HG03575 (cell line): ENCODE measurements around the gene ANAPC4.
A peak's percentile ranks its signal among the peaks of the same experiment; 100 is the strongest.
"Not testable (repeated sequence)": the region's sequence is repeated elsewhere in the genome, so short reads cannot be mapped to it uniquely, and the experiment has no call there.

Source experiments
- ATAC-seq: cut with Tn5 transposase; IDR thresholded peaks from one replicate; pipeline ENCODE4 v1.9.1; 2021; ENCODE audit not compliant: unreplicated experiment, insufficient number of reproducible peaks, low FRiP score; ENCODE audit errors: extremely low read depth

Gene ANAPC4, protein sequence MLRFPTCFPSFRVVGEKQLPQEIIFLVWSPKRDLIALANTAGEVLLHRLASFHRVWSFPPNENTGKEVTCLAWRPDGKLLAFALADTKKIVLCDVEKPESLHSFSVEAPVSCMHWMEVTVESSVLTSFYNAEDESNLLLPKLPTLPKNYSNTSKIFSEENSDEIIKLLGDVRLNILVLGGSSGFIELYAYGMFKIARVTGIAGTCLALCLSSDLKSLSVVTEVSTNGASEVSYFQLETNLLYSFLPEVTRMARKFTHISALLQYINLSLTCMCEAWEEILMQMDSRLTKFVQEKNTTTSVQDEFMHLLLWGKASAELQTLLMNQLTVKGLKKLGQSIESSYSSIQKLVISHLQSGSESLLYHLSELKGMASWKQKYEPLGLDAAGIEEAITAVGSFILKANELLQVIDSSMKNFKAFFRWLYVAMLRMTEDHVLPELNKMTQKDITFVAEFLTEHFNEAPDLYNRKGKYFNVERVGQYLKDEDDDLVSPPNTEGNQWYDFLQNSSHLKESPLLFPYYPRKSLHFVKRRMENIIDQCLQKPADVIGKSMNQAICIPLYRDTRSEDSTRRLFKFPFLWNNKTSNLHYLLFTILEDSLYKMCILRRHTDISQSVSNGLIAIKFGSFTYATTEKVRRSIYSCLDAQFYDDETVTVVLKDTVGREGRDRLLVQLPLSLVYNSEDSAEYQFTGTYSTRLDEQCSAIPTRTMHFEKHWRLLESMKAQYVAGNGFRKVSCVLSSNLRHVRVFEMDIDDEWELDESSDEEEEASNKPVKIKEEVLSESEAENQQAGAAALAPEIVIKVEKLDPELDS

DNA sequence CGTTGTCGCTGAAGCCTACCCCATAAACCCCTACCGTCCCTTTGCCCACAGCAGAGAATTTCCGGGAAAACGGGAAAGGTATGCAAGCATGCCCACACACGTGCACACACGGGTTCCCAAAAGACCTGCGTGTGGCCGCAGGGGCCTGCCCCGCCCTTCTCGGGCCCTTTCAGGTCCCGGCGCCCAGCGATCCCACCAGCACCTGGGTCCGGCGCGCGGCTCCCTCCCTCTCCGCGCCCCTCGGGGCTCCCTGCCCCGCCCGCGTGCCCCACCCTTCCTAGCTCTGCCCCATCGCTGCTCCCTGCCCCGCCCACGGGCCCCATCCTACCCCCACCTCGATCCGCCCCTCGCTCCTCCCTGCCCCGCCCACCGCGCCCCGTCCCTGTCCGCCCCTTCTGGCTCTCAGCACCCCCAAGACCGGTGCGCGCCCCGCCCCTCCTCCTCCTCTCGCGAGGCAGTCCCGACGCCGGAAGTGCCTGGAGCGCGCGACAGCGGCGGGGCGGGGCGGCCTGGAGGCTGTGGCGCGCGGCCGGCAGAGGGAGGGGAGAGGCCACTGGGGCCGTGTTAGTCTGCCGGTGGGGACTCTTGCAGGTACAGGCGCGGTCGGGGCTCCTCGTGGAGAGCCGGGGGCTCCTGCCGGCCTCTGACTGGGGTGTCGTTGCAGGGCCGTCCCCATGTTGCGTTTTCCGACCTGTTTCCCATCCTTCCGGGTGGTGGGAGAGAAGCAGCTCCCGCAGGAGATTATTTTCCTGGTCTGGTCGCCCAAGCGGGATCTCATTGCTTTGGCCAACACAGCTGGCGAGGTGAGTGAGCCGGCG, at the start of gene ANAPC4:
Gene ANAPC4, plus strand, starts transcription at position 510 of the 818 bp plus-strand sequence. Its CDS starts 165 bp downstream, at position 675.
- peak; percentile 65 for ATAC-seq

DNA sequence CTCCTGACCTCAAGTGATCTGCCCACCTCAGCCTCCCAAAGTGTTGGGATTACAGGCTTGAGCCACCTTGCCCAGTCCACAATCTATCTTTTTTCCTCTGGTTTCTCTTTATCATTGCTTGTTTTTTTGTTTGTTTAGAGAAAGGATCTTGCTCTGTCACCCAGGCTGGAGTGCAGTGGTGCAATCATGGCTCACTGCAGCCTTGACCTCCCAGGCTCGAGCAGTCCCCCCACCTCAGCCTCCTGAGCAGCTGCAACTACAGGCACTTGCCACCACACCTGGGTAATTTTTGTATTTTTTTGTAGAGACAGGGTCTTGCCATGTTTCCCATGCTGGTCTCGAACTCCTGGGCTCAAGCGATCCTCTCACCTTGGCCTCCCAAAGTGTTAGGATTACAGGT, 48.6 kb upstream of the ANAPC4 start:
- ATAC-seq, result not testable (repeated sequence)

DNA sequence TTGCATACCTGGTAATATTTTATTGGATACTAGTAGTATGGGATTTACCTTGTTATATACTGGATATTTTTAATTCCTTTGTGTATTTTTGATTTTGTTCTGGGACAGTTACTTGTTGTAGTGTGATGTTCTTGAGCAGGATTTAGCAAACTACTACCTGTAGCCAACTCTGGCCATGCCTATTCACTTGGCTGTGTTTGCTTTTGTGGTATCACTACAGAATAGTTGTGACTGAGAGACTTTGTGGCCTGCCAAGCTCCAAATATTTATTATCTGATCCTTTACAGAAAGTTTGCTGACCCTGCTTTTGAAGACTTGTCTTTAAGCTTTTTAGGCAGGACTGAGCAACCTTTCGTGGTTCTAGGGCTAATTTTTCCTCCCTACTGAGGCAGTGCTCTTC, 46.7 kb upstream of the ANAPC4 start:
- no peak for ATAC-seq

DNA sequence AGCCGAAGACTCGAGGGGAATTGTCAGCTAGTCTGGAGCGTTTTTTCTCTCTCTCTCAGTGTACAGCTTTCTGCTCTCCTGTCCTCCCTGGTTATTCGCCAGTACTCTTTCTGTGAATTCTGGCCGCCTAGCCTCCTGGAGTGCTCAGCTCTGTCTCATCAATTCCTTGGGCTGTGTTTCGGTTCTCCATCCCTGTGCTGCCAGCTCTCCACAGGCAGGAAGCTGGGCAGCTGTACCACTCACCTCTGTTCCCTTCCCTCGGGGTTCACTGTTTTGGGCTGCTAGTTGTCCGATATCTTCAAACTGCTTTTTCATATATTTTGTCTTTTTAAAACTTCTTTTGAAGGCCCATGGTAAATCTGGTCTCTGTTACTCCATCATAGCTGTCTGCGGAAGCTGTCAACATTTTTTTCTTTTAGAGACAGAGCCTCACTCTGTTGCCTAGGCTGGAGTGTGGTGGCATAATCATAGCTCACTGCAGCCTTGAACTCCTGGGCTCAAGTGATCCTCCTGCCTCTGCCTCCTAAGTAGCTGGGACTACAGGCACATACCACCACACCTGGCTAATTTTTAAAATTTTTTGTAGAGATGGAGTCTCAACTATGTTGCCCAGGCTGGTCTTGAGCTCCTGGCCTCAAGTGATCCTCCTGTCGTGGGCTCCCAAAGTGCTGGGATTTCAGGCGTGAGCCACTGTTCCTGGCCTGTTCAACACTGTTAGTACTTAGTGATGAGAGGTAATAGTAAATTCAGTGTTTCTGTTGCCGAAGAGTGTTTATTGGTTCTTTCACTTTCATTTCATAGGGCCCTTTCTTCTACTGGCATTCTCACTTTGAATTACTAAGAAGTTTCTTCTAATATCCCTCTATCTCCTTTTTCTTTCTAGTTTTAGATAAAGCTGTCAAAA, 45.9 kb upstream of the ANAPC4 start:
- ATAC-seq, result no peak

DNA sequence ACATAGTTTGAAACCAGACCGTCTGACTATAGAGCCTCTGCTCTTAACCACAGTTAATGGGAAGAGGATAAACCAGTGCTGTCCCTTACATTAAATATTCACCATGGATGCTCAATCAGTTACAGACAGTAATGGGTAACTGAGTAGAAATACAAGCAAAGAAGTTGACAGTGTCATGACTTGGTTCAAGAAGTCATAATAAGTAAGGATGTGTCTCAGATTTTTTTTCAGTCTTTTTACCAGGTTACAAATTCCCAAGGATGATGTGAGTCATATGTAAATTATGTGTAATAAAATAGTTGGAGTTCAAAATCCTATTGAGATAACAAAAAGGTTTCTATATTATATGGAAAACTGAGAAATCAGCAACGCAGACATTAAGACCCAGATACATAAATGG, 33.4 kb upstream of the ANAPC4 start:
- ATAC-seq, result no peak

DNA sequence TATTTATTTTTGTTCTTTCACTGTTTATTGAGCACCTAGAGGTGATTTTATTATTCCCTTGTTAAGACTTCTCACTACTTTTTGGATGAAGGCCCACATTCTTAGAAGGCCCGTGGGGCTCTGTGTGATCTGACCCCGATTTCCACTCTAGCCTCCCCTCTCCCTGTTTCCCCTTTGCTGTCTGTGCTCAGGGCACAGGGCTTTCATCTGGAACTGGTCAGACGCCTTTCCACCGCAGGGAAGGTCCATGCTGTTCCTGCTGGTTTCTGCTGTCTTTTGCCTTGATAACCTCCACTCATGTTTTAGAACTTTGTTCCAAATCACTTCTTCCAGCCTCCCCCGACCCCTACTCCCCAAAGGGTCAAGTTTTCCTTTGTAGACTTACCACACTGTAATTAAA, 31.3 kb upstream of the ANAPC4 start:
- no peak for ATAC-seq

DNA sequence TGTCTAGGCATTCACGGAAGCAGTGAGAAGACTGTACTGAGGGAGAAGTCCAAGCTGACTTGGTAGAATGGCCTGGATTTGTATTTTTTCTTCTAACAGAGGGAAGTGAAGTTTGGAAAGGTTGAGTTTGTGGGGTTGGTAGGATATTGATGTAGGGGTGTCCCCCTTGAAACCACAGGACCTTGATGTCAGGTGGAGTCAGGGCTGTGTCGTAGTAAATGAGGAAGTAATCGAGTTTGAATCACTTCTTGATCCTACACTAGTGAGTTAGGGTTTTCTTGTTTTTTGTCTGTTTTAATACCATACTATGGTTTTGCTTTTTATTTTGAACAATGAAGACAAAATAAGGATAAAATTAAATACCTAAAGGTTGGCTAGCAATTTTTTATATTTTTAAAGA, 30.1 kb upstream of the ANAPC4 start:
- no peak for ATAC-seq

DNA sequence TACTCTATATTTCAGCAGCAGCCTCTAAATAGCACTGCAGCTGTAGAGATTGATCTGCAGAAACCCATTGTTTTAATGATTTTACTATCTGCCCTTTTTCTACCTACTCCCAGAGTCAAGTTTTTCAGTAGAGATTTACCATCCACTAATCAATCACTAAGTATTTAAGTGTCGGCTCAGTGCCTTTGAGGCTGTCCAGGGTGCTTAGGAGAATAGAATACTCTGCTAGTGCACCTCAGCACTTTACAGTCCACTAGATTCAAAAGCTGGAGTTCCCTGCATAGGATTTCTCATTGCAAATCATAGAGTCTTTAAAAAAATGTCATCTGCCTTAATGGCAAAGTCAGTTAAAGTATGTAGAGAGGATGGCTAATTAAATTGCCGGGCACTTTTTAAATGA, 29.6 kb upstream of the ANAPC4 start:
- no peak for ATAC-seq

DNA sequence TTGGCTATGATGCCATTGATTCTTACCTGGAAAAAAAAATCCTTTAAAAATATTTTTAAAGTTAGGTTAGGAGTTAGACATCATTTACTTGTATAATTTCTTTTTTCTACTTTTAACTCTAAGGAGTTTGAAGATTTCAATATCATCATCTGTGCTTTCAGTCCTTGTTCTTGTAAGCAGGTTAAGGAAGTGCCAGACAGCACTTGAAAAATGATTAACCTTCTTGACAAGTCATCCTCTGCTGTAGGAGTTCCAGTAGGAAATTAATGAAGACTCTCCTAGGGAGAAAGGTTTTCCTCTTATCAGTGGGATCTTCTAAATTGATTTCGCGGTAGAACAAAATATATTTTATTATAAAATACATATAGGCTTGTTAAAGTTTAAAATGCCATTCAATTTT, 29.1 kb upstream of the ANAPC4 start:
- no peak for ATAC-seq

DNA sequence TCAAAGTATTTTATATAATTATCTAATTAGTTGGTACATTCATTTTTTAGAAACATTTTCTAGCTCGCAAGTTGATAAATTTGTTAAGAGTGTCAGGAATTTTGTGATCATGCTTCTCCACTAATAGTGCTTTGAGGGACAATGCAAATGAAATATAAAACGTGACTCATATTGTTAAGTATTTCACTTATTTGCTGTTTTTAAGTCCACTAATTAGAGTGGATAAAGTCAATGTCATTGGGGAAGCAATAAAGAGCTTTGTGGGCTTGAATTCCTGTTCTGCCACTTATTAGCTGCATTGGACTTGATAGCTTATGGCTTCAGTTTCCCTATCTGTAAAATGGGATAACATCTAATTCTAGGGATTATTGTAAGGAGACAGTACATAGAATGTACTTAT, 26.5 kb upstream of the ANAPC4 start:
- no peak for ATAC-seq

DNA sequence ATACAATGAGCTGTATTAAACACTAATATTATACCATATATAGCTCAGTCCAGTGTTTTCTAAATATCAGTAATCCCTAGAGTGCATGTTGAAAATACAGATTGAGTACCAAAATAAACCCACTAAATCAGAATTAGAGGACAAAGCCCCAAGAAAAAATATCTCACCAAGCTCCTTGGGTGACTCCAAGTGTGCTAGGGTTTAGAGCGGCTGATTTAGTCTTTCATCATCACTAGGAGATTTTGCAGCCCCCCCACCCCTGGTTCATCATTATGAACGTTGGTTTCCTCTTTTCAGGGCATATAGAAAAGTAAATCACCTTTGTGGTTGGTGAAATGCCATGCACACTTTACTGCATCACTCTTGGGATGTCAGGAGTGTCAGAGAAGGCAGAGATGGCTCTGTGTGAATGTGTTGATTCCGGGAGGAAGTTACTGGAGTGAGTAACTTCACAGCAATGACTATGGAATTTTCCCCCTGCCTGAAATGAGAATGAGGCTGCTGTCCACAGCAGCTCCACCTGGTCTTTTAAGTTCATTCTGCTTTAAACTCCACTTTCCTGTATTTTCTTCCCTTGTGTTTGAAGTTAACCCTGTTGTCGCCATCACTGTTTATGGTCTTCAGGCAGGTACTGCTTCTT, 25.2 kb upstream of the ANAPC4 start:
- no peak for ATAC-seq

DNA sequence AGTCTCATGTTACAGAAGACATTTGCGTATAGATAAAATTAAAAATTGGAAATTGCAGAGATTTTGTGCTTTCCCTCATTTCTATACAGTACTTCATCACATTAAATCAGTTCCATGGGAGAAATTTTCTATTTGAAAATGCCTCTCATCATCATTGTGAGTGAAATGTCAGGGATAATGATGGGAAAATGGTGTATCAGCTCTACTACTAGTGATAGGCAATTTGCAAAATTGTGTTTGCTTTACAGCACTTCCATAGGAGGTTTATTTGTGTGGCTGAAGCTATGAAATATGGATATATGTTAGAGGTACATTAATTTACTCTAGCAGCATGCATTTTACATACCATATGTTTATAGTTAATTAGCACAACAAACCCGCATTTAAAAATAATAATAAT, 21.0 kb upstream of the ANAPC4 start:
- ATAC-seq, result no peak

DNA sequence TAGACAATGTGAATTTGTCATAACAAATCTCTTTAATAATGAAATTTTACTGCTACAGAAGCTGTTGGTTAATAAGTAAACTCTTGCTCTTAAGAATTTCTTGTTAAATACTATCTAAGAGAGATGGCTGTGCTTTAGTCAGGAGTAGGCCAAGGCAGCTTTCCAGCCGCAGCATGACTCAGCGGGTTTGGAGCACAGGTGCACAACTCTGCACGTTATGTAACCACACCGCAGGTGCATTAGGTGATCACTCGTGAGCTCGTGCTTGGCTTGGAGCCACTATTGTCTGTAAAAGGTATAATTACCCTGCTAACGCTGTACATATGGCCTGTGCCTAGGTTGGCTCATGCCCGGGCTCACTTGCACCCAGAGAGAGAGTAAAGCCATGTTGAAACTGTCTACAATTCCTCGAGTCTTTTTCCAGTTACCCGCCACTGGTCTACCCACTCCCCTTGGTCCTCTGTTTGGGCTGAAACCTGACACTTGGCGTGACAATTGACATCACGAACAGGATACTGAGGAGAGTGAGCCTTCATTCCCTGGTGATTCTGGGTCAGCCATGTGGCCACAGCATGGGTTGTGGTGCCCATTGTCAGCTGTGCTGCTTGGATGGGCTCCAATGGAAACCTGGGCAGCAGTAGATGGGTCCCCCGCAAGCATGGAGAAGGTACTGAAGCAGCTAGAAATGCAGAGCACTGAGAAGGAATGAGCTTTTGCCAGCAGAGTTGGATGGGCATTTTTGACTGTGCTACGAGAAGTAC, 18.4 kb upstream of the ANAPC4 start:
- ATAC-seq, result no peak

DNA sequence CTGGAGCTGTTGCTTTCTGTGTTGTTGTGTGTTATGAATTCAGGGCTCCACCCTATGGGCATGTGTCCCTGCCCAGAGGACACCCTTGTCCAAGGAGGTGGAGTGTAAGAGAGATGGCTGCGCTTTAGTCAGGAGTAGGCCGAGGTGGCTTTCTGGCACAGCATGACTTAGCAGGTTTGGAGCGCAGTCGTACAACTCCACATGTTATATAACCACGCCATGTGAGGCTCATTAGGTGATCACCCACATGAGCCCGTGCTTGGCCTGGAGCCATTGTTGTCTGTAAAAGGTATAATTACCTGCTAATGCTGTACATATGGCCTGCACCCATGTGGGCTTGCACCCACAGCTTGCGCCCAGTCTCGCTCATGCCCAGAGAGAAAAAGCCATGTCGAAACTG, 15.8 kb upstream of the ANAPC4 start:
- ATAC-seq, result no peak

DNA sequence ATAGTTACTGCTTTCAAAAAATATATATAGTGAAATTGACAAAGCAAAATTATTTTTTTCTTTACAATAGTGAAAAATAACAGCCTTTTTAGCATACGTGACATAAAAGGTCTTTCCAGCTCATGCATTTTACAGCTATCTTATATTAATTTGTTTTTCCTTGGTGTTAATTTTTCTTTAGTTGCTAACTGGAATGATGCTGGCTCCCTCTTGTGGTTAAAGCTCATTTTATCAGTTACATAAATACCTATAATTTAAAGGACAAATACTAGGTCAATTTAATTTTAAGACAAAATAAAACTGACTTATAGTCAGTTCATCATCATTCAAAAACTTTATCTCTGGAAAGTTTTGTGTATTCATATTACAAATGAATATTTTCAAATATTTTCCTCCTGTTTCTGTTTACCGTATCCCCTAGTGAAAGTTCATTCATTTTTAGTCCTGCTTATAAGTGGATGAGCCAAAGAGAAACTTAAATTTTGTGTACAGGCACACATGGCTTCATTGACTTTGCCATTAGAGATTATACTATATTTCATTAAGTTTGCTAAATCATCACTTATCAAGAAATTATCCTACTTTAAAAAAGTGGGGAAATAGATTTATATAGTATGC, 9.9 kb upstream of the ANAPC4 start:
- no peak for ATAC-seq

DNA sequence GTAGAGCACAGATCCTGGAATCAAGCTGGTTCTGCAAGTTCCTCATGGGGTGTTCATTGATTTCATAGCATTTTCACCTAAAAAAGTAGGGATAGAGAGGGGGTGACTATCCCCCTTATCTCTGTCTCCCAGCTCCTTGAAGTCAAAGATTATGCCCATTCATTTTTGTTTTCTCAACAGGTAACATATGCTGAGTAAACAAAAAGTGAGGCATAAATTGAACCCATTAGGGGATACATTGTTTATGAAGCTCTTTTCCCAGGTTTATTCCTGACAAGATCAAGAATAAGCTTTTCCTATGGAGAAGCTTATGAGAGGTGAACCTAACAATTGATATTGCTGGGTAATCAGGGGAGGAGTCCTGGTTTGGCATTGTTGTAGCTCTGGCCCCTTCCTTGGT, 9.2 kb upstream of the ANAPC4 start:
- no peak for ATAC-seq

DNA sequence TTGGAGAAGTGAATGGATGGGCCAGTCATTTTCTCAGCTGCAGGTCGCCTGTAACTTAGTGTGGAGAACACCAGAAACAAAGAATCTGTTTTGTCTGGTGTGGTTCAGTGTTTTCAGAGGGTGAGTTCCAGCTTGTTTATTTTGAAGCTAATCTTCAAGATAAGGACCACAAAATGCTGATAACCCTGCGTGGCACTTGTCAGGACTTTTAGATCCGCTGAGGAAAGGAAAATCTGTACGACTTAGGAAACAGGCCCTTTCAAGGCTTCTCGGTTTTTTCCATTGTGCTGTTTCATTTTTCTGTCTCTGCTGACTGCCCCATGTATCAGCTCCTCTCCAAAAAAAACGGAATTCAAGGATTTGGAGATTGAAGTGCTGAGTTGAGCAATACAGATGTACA, 8.7 kb upstream of the ANAPC4 start:
- no peak for ATAC-seq
